GM12865 (cell line): ENCODE measurements around the gene F13B.
"Not testable (repeated sequence)": the region's sequence is repeated elsewhere in the genome, so short reads cannot be mapped to it uniquely, and the experiment has no call there.

ENCODE experiments used
- DNase-seq: peaks from one replicate; pipeline ENCODE4 v3.0.0; 2010; ENCODE audit warnings: low read depth
- H3K4me3 ChIP-seq: 2 replicates; pipeline ENCODE4 v1.5.1; 2011; ENCODE audit warnings: mild to moderate bottlenecking, low read depth, low read length, control low read depth
- TF ChIP-seq, protein P1 (sequence below): IDR thresholded peaks from 2 replicates; pipeline ENCODE4 v1.5.1; 2011; ENCODE audit warnings: low read length, control low read depth, low read depth, inconsistent platforms; ENCODE audit not compliant: insufficient read depth; ENCODE audit errors: missing control alignments

The F13B gene

DNA sequence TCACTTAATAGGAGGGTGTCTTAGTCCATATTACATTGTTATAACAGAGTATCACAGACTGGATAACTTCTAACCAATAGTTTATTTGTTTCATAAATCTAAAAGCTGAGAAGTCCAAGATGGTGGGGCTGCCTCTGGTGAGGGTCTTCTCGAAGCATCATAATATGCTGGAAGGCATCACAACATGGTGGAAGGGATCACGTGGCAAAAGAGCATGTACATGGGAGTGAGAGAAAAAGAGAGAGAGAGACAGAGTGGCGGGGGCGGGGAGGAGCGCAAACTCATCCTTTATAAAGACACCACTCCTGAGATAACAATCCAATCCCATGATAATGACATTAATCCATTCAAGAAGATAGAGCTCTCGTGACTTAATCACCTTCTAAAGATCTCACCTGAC, 58.2 kb downstream of the F13B start:
- DNase-seq, result no peak
- no peak overlapping the region for H3K4me3 ChIP-seq
- TF ChIP-seq, protein P1, sequence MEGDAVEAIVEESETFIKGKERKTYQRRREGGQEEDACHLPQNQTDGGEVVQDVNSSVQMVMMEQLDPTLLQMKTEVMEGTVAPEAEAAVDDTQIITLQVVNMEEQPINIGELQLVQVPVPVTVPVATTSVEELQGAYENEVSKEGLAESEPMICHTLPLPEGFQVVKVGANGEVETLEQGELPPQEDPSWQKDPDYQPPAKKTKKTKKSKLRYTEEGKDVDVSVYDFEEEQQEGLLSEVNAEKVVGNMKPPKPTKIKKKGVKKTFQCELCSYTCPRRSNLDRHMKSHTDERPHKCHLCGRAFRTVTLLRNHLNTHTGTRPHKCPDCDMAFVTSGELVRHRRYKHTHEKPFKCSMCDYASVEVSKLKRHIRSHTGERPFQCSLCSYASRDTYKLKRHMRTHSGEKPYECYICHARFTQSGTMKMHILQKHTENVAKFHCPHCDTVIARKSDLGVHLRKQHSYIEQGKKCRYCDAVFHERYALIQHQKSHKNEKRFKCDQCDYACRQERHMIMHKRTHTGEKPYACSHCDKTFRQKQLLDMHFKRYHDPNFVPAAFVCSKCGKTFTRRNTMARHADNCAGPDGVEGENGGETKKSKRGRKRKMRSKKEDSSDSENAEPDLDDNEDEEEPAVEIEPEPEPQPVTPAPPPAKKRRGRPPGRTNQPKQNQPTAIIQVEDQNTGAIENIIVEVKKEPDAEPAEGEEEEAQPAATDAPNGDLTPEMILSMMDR, result no peak

DNA sequence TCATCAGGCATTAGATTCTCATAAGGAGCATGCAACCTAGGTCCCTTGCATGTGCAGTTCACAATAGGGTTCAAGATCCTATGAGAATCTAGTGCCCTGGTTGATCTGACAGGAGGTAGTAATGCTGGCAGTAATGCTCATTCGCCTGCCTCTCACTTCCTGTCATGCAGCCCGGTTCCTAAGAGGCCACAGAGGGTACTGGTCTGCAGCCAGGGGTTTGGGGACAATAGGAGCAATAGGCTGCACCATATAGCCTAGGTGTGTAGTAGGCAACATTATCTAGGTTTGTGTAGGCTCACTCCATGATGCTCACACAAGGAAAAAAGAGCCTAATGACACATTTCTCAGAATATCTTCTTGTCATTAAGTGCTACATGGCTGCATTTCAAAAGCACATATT, 63.9 kb downstream of the F13B start:
- no peak overlapping the region for H3K4me3 ChIP-seq
- TF ChIP-seq, protein P1, result no peak
- no peak for DNase-seq

DNA sequence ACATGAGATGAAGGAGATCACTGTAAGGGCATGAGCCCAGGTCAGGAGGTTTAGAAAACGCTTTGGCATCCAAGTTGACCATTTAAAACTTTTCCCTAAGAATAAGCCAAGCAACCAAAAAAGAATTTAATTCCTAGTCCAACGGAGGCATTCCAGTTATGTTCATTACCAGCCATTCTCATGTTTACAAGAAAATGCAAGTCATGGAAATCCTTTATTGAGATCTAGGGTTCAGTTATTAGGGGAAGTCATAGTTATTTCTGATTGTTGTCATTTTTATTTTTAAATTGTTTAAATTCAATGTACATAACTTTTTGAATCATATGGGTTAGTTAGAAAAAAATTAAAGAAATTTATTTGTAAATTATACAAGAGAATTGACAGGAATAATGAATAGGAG, 65.2 kb downstream of the F13B start:
- TF ChIP-seq, protein P1, result no peak
- no peak for DNase-seq
- H3K4me3 ChIP-seq, result no peak overlapping the region

DNA sequence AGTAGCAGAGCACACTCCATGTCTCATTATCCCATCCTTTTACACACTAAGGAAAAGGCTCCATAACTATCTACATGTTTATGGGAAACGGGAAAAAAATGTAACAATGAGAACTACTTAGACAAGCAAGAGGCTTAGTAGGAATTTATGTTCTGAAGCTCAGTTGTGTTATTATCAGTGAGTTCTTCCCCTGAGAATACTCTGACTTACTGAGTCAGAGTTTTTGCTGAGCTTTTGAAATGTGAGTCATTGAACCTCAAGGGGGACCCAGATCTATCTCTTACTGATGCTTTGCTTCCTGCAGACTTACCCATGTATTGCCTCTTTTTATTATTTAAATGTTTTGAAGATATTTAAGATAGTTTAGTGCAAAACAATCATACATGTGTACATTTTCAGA, 69.6 kb downstream of the F13B start:
- TF ChIP-seq, protein P1, result no peak
- no peak overlapping the region for H3K4me3 ChIP-seq
- DNase-seq, result no peak

DNA sequence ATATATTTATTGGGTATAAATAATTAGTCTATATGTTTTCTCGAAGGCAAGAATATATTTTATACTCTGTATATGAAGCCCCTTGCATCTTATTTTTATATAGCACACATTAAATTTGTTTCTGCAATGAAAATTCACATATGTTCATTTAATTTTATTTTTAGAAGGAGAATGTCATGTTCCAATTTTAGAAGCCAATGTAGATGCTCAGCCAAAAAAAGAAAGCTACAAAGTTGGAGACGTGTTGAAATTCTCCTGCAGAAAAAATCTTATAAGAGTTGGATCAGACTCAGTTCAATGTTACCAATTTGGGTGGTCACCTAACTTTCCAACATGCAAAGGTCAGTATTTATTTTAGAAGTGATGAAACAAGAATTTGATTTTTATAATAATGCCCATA, 73.1 kb downstream of the F13B start:
- DNase-seq, result no peak
- TF ChIP-seq, protein P1, result no peak
- H3K4me3 ChIP-seq, result no peak overlapping the region

DNA sequence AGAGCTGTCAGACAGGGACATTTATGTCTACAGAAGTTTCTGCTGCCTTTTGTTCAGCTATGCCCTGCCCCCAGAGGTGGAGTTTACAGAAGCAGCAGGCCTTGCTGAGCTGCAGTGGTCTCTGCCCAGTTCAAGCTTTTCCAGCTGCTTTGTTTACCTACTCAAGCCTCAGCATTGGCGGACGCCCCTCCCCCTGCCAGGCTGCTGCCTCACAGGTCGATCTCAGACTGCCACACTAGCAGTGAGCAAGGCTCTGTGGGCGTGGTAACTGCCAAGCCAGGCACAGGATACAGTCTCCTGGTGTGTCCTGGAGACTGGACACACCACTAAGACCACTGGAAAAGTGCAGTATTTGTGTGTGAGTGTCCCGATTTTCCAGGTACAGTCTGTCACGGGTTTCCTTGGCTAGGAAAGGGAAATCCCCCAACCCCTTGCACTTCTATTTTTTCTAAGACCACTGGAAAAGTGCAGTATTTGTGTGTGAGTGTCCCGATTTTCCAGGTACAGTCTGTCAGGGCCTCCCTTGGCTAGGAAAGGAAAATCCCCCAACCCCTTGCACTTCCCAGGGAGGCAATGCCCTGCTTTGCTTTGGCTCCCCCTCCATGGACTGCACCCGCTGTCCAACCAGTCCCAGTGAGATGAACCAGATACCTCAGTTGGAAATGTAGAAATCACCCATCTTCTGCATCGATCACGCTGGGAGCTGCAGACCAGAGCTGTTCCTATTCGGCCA, 75.0 kb downstream of the F13B start:
- not testable (repeated sequence) for DNase-seq

More for the DNA sequence above, 75.0 kb downstream of the F13B start:
- H3K4me3 ChIP-seq, result not testable (repeated sequence)
